Measurements from ENCODE around the gene UBE3D.

- no peak for TF ChIP-seq POLR2A (IDR thresholded peaks at IDR 0.05)
- TF ChIP-seq, protein P1, sequence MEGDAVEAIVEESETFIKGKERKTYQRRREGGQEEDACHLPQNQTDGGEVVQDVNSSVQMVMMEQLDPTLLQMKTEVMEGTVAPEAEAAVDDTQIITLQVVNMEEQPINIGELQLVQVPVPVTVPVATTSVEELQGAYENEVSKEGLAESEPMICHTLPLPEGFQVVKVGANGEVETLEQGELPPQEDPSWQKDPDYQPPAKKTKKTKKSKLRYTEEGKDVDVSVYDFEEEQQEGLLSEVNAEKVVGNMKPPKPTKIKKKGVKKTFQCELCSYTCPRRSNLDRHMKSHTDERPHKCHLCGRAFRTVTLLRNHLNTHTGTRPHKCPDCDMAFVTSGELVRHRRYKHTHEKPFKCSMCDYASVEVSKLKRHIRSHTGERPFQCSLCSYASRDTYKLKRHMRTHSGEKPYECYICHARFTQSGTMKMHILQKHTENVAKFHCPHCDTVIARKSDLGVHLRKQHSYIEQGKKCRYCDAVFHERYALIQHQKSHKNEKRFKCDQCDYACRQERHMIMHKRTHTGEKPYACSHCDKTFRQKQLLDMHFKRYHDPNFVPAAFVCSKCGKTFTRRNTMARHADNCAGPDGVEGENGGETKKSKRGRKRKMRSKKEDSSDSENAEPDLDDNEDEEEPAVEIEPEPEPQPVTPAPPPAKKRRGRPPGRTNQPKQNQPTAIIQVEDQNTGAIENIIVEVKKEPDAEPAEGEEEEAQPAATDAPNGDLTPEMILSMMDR (IDR thresholded peaks at IDR 0.05), result no peak
These were observed 110.6 kb downstream of the UBE3D start for GRCh38 chr6:82954937-82955577.

Data from Peyer's patch (tissue), 4 donors.